Activated naive CD4-positive, alpha-beta T cell treated with anti-CD3 and anti-CD28 coated beads for 36 hours (primary cell): ENCODE data around the gene DYNC1I1. TPM values are rescaled to one million over a fixed set of nuclear protein-coding genes. Genes with fewer than 3 reads are reported as not detected.

Experiments used
- CTCF ChIA-PET: fragments of 350-600 bp; sonication (Branson Sonifier 250); formaldehyde crosslinking; loops from one replicate; lab custom pipeline; 2021; ENCODE audit warnings: antibody characterized with exemption; lab: Charles Lee
- DNase-seq: peaks from one replicate; pipeline ENCODE4 v3.0.0-alpha.2; 2020
- H3K27ac Mint-ChIP-seq: one replicate; pipeline ENCODE4 v1.8.0; 2021; ENCODE audit warnings: mild to moderate bottlenecking, mixed read lengths
- H3K27me3 Mint-ChIP-seq: one replicate; pipeline ENCODE4 v1.8.0; 2021; ENCODE audit warnings: low read depth, mixed read lengths
- H3K36me3 Mint-ChIP-seq: one replicate; pipeline ENCODE4 v1.8.0; 2021; ENCODE audit warnings: low read depth, mixed read lengths
- H3K4me1 Mint-ChIP-seq: one replicate; pipeline ENCODE4 v1.8.0; 2021; ENCODE audit warnings: low read depth, mixed read lengths
- H3K4me3 Mint-ChIP-seq: one replicate; pipeline ENCODE4 v1.8.0; 2021; ENCODE audit warnings: mild to moderate bottlenecking, moderate library complexity, mixed read lengths
- H3K9me3 Mint-ChIP-seq: one replicate; pipeline ENCODE4 v1.8.0; 2021; ENCODE audit warnings: mixed read lengths
- intact Hi-C: fragments of 100-400 bp; cut with micrococcal nuclease; formaldehyde crosslinking; loops from one replicate; pipeline ENCODE4 v1.15.1; 2023
- total RNA-seq, 2 experiments: library from RNA; stranded (reverse); gene quantifications; one replicate each; pipeline ENCODE4 v1.2.3, GENCODE V29; 2021

The DYNC1I1 gene
- total RNA-seq, 2 experiments from 2014 or later = not detected

- intact Hi-C loops = no loop called here
- Mint-ChIP-seq H3K9me3 (no peaks in the 10 kb centered on the region), H3K4me3 (no peak overlapping the region), H3K27me3 (peaks cover 18% of the 10 kb centered on the region), H3K27ac (no peak overlapping the region), H3K36me3 (no peaks in the 10 kb centered on the region), H3K4me1 (no peaks in the 10 kb centered on the region)
- no peak for DNase-seq
- CTCF ChIA-PET = no interaction called here
Measured at GRCh38 chr7:95996174-95996573, 223.8 kb downstream of the DYNC1I1 start.

GRCh38 chr7:95996886-95997285 lies 224.5 kb downstream of the DYNC1I1 start:
- peaks cover 17% of the 10 kb centered on the region for H3K27me3 Mint-ChIP-seq
- intact Hi-C loops = no loop called here
- H3K36me3 Mint-ChIP-seq = no peaks in the 10 kb centered on the region
- no peaks in the 10 kb centered on the region for H3K4me1 Mint-ChIP-seq
- CTCF ChIA-PET = no interaction called here
- H3K27ac Mint-ChIP-seq = no peak overlapping the region
- no peaks in the 10 kb centered on the region for H3K9me3 Mint-ChIP-seq
- no peak overlapping the region for H3K4me3 Mint-ChIP-seq
- no peak for DNase-seq

GRCh38 chr7:95997632-95998031 lies 225.3 kb downstream of the DYNC1I1 start:
- intact Hi-C loops = no loop called here
- H3K9me3 Mint-ChIP-seq = no peaks in the 10 kb centered on the region
- H3K36me3 Mint-ChIP-seq = no peaks in the 10 kb centered on the region
- H3K27ac Mint-ChIP-seq = no peak overlapping the region
- CTCF ChIA-PET = no interaction called here
- no peak for DNase-seq
- H3K4me3 Mint-ChIP-seq = no peak overlapping the region
- no peaks in the 10 kb centered on the region for H3K4me1 Mint-ChIP-seq
- H3K27me3 Mint-ChIP-seq = peaks cover 17% of the 10 kb centered on the region

GRCh38 chr7:95999481-95999880 lies 227.1 kb downstream of the DYNC1I1 start:
- CTCF ChIA-PET = no interaction called here
- H3K27me3 Mint-ChIP-seq = peaks cover 14% of the 10 kb centered on the region
- no peak for DNase-seq
- no peak overlapping the region for H3K4me3 Mint-ChIP-seq
- no peak overlapping the region for H3K27ac Mint-ChIP-seq
- intact Hi-C loops = no loop called here
- no peaks in the 10 kb centered on the region for H3K36me3 Mint-ChIP-seq
- no peaks in the 10 kb centered on the region for H3K9me3 Mint-ChIP-seq
- H3K4me1 Mint-ChIP-seq = no peaks in the 10 kb centered on the region

- CTCF ChIA-PET = no interaction called here
- Mint-ChIP-seq H3K27me3 (peaks cover 9% of the 10 kb centered on the region), H3K27ac (no peak overlapping the region), H3K4me1 (no peaks in the 10 kb centered on the region), H3K4me3 (no peak overlapping the region), H3K36me3 (no peaks in the 10 kb centered on the region), H3K9me3 (no peaks in the 10 kb centered on the region)
- intact Hi-C loops = no loop called here
- DNase-seq = no peak
Measured at GRCh38 chr7:96004578-96004977, 232.2 kb downstream of the DYNC1I1 start.

GRCh38 chr7:96005271-96005670 lies 232.9 kb downstream of the DYNC1I1 start:
- Mint-ChIP-seq H3K4me1 (no peaks in the 10 kb centered on the region), H3K9me3 (no peaks in the 10 kb centered on the region), H3K36me3 (no peaks in the 10 kb centered on the region), H3K27ac (no peak overlapping the region), H3K4me3 (no peak overlapping the region), H3K27me3 (peaks cover 10% of the 10 kb centered on the region)
- CTCF ChIA-PET = no interaction called here
- intact Hi-C loops = no loop called here
- no peak for DNase-seq

- intact Hi-C loops = no loop called here
- Mint-ChIP-seq H3K27me3 (peaks cover 24% of the 10 kb centered on the region), H3K4me3 (no peak overlapping the region), H3K27ac (no peak overlapping the region), H3K36me3 (no peaks in the 10 kb centered on the region), H3K9me3 (no peaks in the 10 kb centered on the region), H3K4me1 (no peaks in the 10 kb centered on the region)
- CTCF ChIA-PET = interaction anchor here (1.0 kb wide), 1 partner anchor 8 kb away, joined by 3 read pairs; no protein-coding TSS in a partner anchor
- DNase-seq = no peak
Measured at GRCh38 chr7:96009148-96009547, 236.8 kb downstream of the DYNC1I1 start.

- Mint-ChIP-seq H3K9me3 (no peaks in the 10 kb centered on the region), H3K27me3 (peaks cover 32% of the 10 kb centered on the region), H3K27ac (no peak overlapping the region), H3K4me1 (no peaks in the 10 kb centered on the region), H3K4me3 (no peak overlapping the region), H3K36me3 (no peaks in the 10 kb centered on the region)
- intact Hi-C loops = no loop called here
- no peak for DNase-seq
- CTCF ChIA-PET = no interaction called here
Measured at GRCh38 chr7:96013836-96014235, 241.5 kb downstream of the DYNC1I1 start.

GRCh38 chr7:96014617-96015016 lies 242.3 kb downstream of the DYNC1I1 start:
- no peak overlapping the region for H3K4me3 Mint-ChIP-seq
- CTCF ChIA-PET = no interaction called here

GRCh38 chr7:96016056-96016586 lies 243.8 kb downstream of the DYNC1I1 start:
- intact Hi-C loops = no loop called here
- H3K4me3 Mint-ChIP-seq = no peak overlapping the region
- H3K27ac Mint-ChIP-seq = no peak overlapping the region
- CTCF ChIA-PET = interaction anchor here (0.6 to 0.7 kb wide), 2 partner anchors 121 to 191 kb away, joined by 3 read pairs; no protein-coding TSS in a partner anchor
- no peaks in the 10 kb centered on the region for H3K9me3 Mint-ChIP-seq
- no peaks in the 10 kb centered on the region for H3K36me3 Mint-ChIP-seq
- no peaks in the 10 kb centered on the region for H3K4me1 Mint-ChIP-seq
- H3K27me3 Mint-ChIP-seq = peaks cover 26% of the 10 kb centered on the region
- DNase-seq = no peak

More at GRCh38 chr7:96014617-96015016, 242.3 kb downstream of the DYNC1I1 start:
- H3K4me1 Mint-ChIP-seq = no peaks in the 10 kb centered on the region
- peaks cover 33% of the 10 kb centered on the region for H3K27me3 Mint-ChIP-seq
- no peak for DNase-seq
- H3K27ac Mint-ChIP-seq = no peak overlapping the region
- intact Hi-C loops = no loop called here
- H3K36me3 Mint-ChIP-seq = no peaks in the 10 kb centered on the region
- H3K9me3 Mint-ChIP-seq = no peaks in the 10 kb centered on the region

GRCh38 chr7:96016735-96017134 lies 244.4 kb downstream of the DYNC1I1 start:
- DNase-seq = no peak
- H3K4me3 Mint-ChIP-seq = no peak overlapping the region
- no peak overlapping the region for H3K27ac Mint-ChIP-seq

GRCh38 chr7:96017877-96018276 lies 245.5 kb downstream of the DYNC1I1 start:
- peaks cover 20% of the 10 kb centered on the region for H3K27me3 Mint-ChIP-seq
- no peak overlapping the region for H3K27ac Mint-ChIP-seq
- no peak for DNase-seq
- intact Hi-C loops = no loop called here
- H3K4me1 Mint-ChIP-seq = no peaks in the 10 kb centered on the region
- no peaks in the 10 kb centered on the region for H3K9me3 Mint-ChIP-seq
- H3K4me3 Mint-ChIP-seq = no peak overlapping the region
- CTCF ChIA-PET = no interaction called here
- no peaks in the 10 kb centered on the region for H3K36me3 Mint-ChIP-seq

More at GRCh38 chr7:96016735-96017134, 244.4 kb downstream of the DYNC1I1 start:
- no peaks in the 10 kb centered on the region for H3K4me1 Mint-ChIP-seq
- CTCF ChIA-PET = no interaction called here
- H3K27me3 Mint-ChIP-seq = peaks cover 26% of the 10 kb centered on the region
- intact Hi-C loops = no loop called here
- no peaks in the 10 kb centered on the region for H3K36me3 Mint-ChIP-seq
- H3K9me3 Mint-ChIP-seq = no peaks in the 10 kb centered on the region

- Mint-ChIP-seq H3K27me3 (peaks cover 9% of the 10 kb centered on the region), H3K36me3 (no peaks in the 10 kb centered on the region), H3K27ac (no peak overlapping the region), H3K4me1 (no peaks in the 10 kb centered on the region), H3K9me3 (no peaks in the 10 kb centered on the region), H3K4me3 (no peak overlapping the region)
- no peak for DNase-seq
- intact Hi-C loops = no loop called here
- CTCF ChIA-PET = no interaction called here
Measured at GRCh38 chr7:96021568-96021967, 249.2 kb downstream of the DYNC1I1 start.
